Measurements from ENCODE around the gene PARD3B. TPM values are rescaled to one million over a fixed set of nuclear protein-coding genes. Genes with fewer than 3 reads are reported as not detected.

Gene PARD3B
- total RNA-seq, 1 experiment from 2014 or later, result 6.4 TPM

DNA sequence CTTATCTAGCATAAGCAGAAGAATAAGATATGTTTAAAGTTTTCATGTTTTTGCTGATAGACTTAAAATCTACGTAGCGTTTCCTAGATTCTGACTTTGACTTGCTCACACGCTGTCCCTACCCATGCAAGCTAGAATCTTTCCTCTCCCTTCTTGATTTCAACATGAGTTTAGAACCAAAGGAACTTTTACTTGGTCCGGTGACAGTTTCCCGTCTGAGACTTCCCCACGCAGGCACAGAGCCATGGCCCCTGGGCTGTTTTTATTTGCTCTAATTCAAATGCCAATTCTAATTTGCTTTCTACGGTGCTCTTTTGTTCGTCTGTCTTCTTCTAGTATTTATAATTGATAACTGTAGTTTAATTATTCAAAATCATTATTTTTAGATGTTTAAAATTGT is 467.7 kb downstream of the PARD3B start:
- Histone ChIP-seq H2BK5ac (ENCODE audit: insufficient read length, low read length) (no peak overlapping the region), H2BK120ac (ENCODE audit: low read depth, low read length, poor library complexity, severe bottlenecking) (no peak overlapping the region), H2BK20ac (ENCODE audit: low read depth, low read length, poor library complexity, severe bottlenecking) (no peak overlapping the region), H3K18ac (ENCODE audit: insufficient read length, low read depth, low read length) (no peak overlapping the region), H2BK15ac (ENCODE audit: low read depth, low read length) (no peak overlapping the region), H3K14ac (ENCODE audit: insufficient read depth, low read length) (no peak overlapping the region), H3K79me1 (ENCODE audit: insufficient read depth, low read depth, low read length, poor library complexity, severe bottlenecking) (no peaks in the 10 kb centered on the region), H2AFZ (ENCODE audit: low read length) (no peak overlapping the region), H3K27me3 (ENCODE audit: insufficient read depth, low read length) (no peaks in the 10 kb centered on the region), H3T11ph (ENCODE audit: low read length) (no peak overlapping the region), H3K23me2 (ENCODE audit: insufficient read length, low read depth, low read length, poor library complexity, severe bottlenecking) (no peaks in the 10 kb centered on the region), H3K4me1 (ENCODE audit: insufficient read depth, low read length) (no peaks in the 10 kb centered on the region), H4K20me1 (ENCODE audit: control insufficient read depth, insufficient read depth, insufficient read length) (no peaks in the 10 kb centered on the region), H3K56ac (ENCODE audit: insufficient read length, low read depth, low read length) (no peak overlapping the region), H2AK5ac (ENCODE audit: insufficient read length, low read length) (no peak overlapping the region), H4K91ac (ENCODE audit: insufficient read length, low read depth, low read length) (no peak overlapping the region), H3K23ac (ENCODE audit: insufficient read length, low read depth, low read length) (no peak overlapping the region), H2BK12ac (ENCODE audit: insufficient read length, low read depth, low read length) (no peak overlapping the region), H4K8ac (replicated peaks; ENCODE audit: insufficient read length, low read depth, low read length) (no peak overlapping the region), H3K4me2 (ENCODE audit: insufficient read depth, insufficient read length, low read length) (no peak overlapping the region), H3K27ac (ENCODE audit: insufficient read length, low read depth, low read length) (no peak overlapping the region), H3K4ac (ENCODE audit: low read depth, low read length) (no peak overlapping the region), H3K9ac (ENCODE audit: extremely low read depth, insufficient read length, low read length) (no peak overlapping the region), H4K5ac (ENCODE audit: insufficient read length, low read depth, low read length) (no peak overlapping the region), H3K9me3 (ENCODE audit: control insufficient read depth, low read depth, low read length) (no peaks in the 10 kb centered on the region), H3K79me2 (ENCODE audit: insufficient read depth, low read length) (no peaks in the 10 kb centered on the region)
- Mint-ChIP-seq H3K27me3 (ENCODE audit: low read depth) (no peaks in the 10 kb centered on the region), H3K27ac (no peak overlapping the region), H3K4me3 (no peak overlapping the region), H3K9me3 (no peaks in the 10 kb centered on the region), H3K36me3 (ENCODE audit: insufficient read depth in 1 of 3, low read depth in 3 of 3) (no peaks in the 10 kb centered on the region), H3K4me1 (peaks cover 6 to 9% of the 10 kb centered on the region in 2 experiments; a peak in 3 of 4 replicates)
- DNase-seq, result no peak
- TF ChIP-seq, protein P1, sequence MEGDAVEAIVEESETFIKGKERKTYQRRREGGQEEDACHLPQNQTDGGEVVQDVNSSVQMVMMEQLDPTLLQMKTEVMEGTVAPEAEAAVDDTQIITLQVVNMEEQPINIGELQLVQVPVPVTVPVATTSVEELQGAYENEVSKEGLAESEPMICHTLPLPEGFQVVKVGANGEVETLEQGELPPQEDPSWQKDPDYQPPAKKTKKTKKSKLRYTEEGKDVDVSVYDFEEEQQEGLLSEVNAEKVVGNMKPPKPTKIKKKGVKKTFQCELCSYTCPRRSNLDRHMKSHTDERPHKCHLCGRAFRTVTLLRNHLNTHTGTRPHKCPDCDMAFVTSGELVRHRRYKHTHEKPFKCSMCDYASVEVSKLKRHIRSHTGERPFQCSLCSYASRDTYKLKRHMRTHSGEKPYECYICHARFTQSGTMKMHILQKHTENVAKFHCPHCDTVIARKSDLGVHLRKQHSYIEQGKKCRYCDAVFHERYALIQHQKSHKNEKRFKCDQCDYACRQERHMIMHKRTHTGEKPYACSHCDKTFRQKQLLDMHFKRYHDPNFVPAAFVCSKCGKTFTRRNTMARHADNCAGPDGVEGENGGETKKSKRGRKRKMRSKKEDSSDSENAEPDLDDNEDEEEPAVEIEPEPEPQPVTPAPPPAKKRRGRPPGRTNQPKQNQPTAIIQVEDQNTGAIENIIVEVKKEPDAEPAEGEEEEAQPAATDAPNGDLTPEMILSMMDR (conservative IDR thresholded peaks at IDR 0.05), result no peak
- no CpG with 5 or more reads among the region's 8 CpGs for WGBS (ENCODE audit: extremely low coverage, insufficient read length, low lambda C conversion rate)

Data from H9 (cell line).